HFFc6 (cell line): ENCODE data around the gene POC5. TPM values are rescaled to one million over a fixed set of nuclear protein-coding genes. Genes with fewer than 3 reads are reported as not detected.

Source experiments
- DNase-seq: peaks from one replicate; pipeline ENCODE4 v3.0.0-alpha.2; 2018
- H3K27ac Mint-ChIP-seq: 2 replicates; pipeline ENCODE4 v1.8.0; 2020; ENCODE audit warnings: mild to moderate bottlenecking, mixed read lengths
- H3K27me3 Mint-ChIP-seq: 2 replicates; pipeline ENCODE4 v1.8.0; 2021; ENCODE audit warnings: mild to moderate bottlenecking, moderate library complexity, mixed read lengths; ENCODE audit not compliant: insufficient read depth
- H3K36me3 Mint-ChIP-seq: 2 replicates; pipeline ENCODE4 v1.8.0; 2021; ENCODE audit warnings: low read depth, mixed read lengths
- H3K4me1 Mint-ChIP-seq: 2 replicates; pipeline ENCODE4 v1.8.0; 2020; ENCODE audit warnings: low read depth, mixed read lengths
- H3K4me3 Mint-ChIP-seq: 2 replicates; pipeline ENCODE4 v1.8.0; 2020; ENCODE audit warnings: mild to moderate bottlenecking, moderate library complexity, mixed read lengths
- H3K9me3 Mint-ChIP-seq: 2 replicates; pipeline ENCODE4 v1.8.0; 2020; ENCODE audit warnings: mild to moderate bottlenecking, mixed read lengths
- CTCF ChIP-seq: fragments of 200-600 bp; sonication (generic); IDR thresholded peaks from 2 replicates; pipeline ENCODE4 v1.5.0; 2021; ENCODE audit warnings: antibody characterized with exemption, mild to moderate bottlenecking
- total RNA-seq, 6 experiments: library from RNA; stranded (reverse); fragmentation: NEBNext Ultra II Directional; extraction: Animal tissue kit (Norgen Biotek cat#: 25700); gene quantifications; 2 replicates in 1 of 6; 3 replicates in 5 of 6; pipeline ENCODE4 v1.2.3, GENCODE V29; 2021

POC5 gene
- total RNA-seq, 6 experiments from 2014 or later: 3.7 to 6.9 (median 5.4) TPM

GRCh38 chr5:75672616-75673015 lies 44.6 kb downstream of the POC5 start:
- Mint-ChIP-seq H3K4me3 (no peak overlapping the region), H3K36me3 (no peaks in the 10 kb centered on the region), H3K27me3 (no peaks in the 10 kb centered on the region; the same call in 1 of the 2 replicates), H3K27ac (no peak overlapping the region), H3K9me3 (no peaks in the 10 kb centered on the region), H3K4me1 (peaks cover 7% of the 10 kb centered on the region)
- no peak for TF ChIP-seq CTCF
- no peak for DNase-seq

GRCh38 chr5:75671506-75671905 lies 45.7 kb downstream of the POC5 start:
- peaks cover 7% of the 10 kb centered on the region for H3K4me1 Mint-ChIP-seq
- no peak overlapping the region for H3K27ac Mint-ChIP-seq
- H3K27me3 Mint-ChIP-seq: no peaks in the 10 kb centered on the region; the same call in 1 of the 2 replicates
- H3K9me3 Mint-ChIP-seq: no peaks in the 10 kb centered on the region
- TF ChIP-seq CTCF: no peak
- DNase-seq: no peak
- no peak overlapping the region for H3K4me3 Mint-ChIP-seq
- H3K36me3 Mint-ChIP-seq: no peaks in the 10 kb centered on the region

- no peaks in the 10 kb centered on the region for H3K9me3 Mint-ChIP-seq
- no peaks in the 10 kb centered on the region; the same call in 1 of the 2 replicates for H3K27me3 Mint-ChIP-seq
- H3K4me1 Mint-ChIP-seq: peaks cover 7% of the 10 kb centered on the region
- no peak overlapping the region for H3K4me3 Mint-ChIP-seq
- no peak overlapping the region for H3K27ac Mint-ChIP-seq
- no peak for DNase-seq
- no peaks in the 10 kb centered on the region for H3K36me3 Mint-ChIP-seq
- TF ChIP-seq CTCF: no peak
Observed at GRCh38 chr5:75670577-75670976, 46.7 kb downstream of the POC5 start.

DNA sequence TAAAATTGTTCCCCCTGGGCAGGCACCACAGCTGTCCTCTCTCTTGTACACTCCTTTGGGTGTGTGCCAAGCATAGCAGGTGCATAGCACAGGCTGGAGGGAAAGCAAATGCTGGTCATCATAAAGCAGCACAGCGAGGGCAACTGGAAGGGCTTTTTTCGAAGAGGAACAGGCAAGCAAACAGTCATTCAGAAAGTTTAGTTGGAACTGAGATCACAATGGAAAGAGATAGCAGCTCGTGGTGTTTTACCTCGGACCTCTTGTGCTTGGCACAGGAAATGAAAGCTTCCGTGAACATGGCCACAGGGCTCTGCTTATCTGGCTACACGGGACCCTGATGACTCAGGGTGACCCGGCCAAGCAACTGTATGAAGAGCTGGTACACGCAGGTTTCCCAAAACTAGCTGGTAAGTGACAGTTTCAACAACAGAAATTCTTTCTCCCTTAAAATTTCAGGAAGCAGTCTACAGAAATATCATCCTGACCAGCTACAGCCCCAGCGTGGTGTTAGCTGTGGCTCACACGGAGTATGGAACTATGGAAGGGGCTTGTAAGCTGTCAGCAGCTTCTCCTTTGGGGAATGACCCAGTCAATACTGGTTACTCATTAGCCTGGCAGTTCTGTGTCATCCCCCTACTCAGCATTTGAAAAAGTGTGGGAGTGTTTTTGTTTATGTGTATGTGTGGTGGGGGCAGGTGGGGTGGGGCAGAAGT lies 48.1 kb downstream of the POC5 start:
- Mint-ChIP-seq H3K9me3 (no peaks in the 10 kb centered on the region), H3K27ac (no peak overlapping the region), H3K36me3 (no peaks in the 10 kb centered on the region), H3K27me3 (no peaks in the 10 kb centered on the region; the same call in 1 of the 2 replicates), H3K4me3 (no peak overlapping the region), H3K4me1 (peaks cover 7% of the 10 kb centered on the region)
- no peak for DNase-seq
- no peak for TF ChIP-seq CTCF

DNA sequence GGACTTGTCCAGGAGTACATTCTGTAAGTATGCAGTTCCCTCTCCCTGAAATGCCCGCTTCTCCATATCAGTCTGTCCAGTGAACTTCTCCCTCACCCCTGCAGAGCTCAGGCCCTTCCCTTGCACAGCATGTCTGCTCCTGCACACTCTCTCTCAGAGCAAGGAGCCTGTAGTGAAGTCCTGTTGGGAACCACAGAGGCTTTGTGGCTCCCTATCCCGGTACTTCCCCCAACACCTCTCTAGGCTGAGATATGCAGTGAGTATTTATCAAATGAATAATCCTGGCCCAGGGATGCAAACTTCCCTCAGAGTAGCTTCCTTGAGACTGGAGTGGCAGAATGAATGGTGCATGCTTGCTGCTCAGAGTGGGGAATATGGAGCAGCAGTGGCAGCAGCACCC lies 48.8 kb downstream of the POC5 start:
- H3K36me3 Mint-ChIP-seq: no peaks in the 10 kb centered on the region
- DNase-seq: no peak
- no peak for TF ChIP-seq CTCF
- no peaks in the 10 kb centered on the region for H3K9me3 Mint-ChIP-seq
- H3K27ac Mint-ChIP-seq: no peak overlapping the region
- H3K27me3 Mint-ChIP-seq: no peaks in the 10 kb centered on the region; the same call in 1 of the 2 replicates
- H3K4me1 Mint-ChIP-seq: peaks cover 7% of the 10 kb centered on the region
- no peak overlapping the region for H3K4me3 Mint-ChIP-seq
